ENCODE measurements around the gene AHSG.

- no peak for TF ChIP-seq POLR2AphosphoS5 (IDR thresholded peaks at IDR 0.05; ENCODE audit: low read depth, low read length)
- no peak for TF ChIP-seq POLR2A (IDR thresholded peaks at IDR 0.05; ENCODE audit: low read depth, low read length)
- no peak for TF ChIP-seq TAF1 (IDR thresholded peaks at IDR 0.05; ENCODE audit: borderline replicate concordance, low read depth, low read length)
These were observed 28.1 kb downstream of the AHSG start for GRCh38 chr3:186640929-186641328.
